HepG2 (cell line): ENCODE results near the gene GRID1. TPM values are rescaled to one million over a fixed set of nuclear protein-coding genes. Genes with fewer than 3 reads are reported as not detected.

ENCODE experiments used
- ATAC-seq: fragments of 200-7000 bp; cut with Tn5 transposase; 3 replicates; pipeline ENCODE4 v1.9.1; 2020; ENCODE audit warnings: mild to moderate bottlenecking, moderate library complexity
- BruUV-seq: library from RNA; stranded (reverse); fragments of 400-500 nt; replicated peaks from 2 replicates; lab custom pipeline; 2021; lab: Mats Ljungman, UMichigan
- CTCF ChIA-PET: fragments of 300-600 bp; formaldehyde crosslinking; extraction: SDS; loops from one replicate; lab custom pipeline; 2021; ENCODE audit warnings: low total read pairs, inconsistent platforms, low intra/inter-chr PET ratio; lab: Yijun Ruan, JAX
- POLR2A ChIA-PET: fragments of 350-600 bp; sonication (Branson Sonifier 250); formaldehyde crosslinking; loops from one replicate; lab custom pipeline; 2020; ENCODE audit warnings: antibody characterized with exemption, inconsistent platforms; lab: Yijun Ruan, JAX
- DNase-seq: peaks from one replicate; pipeline ENCODE4 v3.0.0-alpha.2; 2015; ENCODE audit warnings: low spot score
- FAIRE-seq: peaks from 3 replicates; lab custom pipeline; 2011; peaks lifted over from hg19 to GRCh38; lab: Jason Lieb, UNC
- H2AFZ ChIP-seq: one replicate; pipeline ENCODE4 v1.6.1; 2011; ENCODE audit warnings: low read length, inconsistent platforms
- H3K27ac ChIP-seq: fragments of 300-600 bp; 3 replicates; pipeline ENCODE4 v1.8.0; 2011; ENCODE audit warnings: mixed run types, mild to moderate bottlenecking, mixed read lengths, low read length, inconsistent platforms; ENCODE audit not compliant: insufficient read depth; ENCODE audit errors: extremely low read length
- H3K27me3 ChIP-seq, 2 experiments: fragments of 200-600 bp in 1 of 2; 2 replicates in 1 of 2; 3 replicates in 1 of 2; pipeline versions ENCODE4 v1.6.0 to v1.8.0; 2011; ENCODE audit warnings: low read length in 2 of 2, mild to moderate bottlenecking in 2 of 2, moderate library complexity in 2 of 2, inconsistent platforms in 1 of 2; ENCODE audit not compliant: insufficient read depth in 2 of 2, control insufficient read depth in 1 of 2
- H3K36me3 ChIP-seq, 2 experiments: fragments of 200-600 bp in 1 of 2; replicated peaks in 1 of 2; 2 replicates in 1 of 2; 3 replicates in 1 of 2; pipeline versions ENCODE4 v1.5.1 to v1.8.0; 2011; ENCODE audit warnings: low read length in 2 of 2, inconsistent platforms in 1 of 2; ENCODE audit not compliant: insufficient read depth in 2 of 2, control insufficient read depth in 1 of 2
- H3K4me1 ChIP-seq: 2 replicates; pipeline ENCODE4 v1.5.1; 2012; ENCODE audit warnings: low read length, inconsistent platforms; ENCODE audit not compliant: insufficient read depth
- H3K4me2 ChIP-seq: 2 replicates; pipeline ENCODE4 v1.6.0; 2011; ENCODE audit warnings: low read depth, low read length, inconsistent platforms
- H3K4me3 ChIP-seq, 3 experiments: fragments of 200-600 bp in 1 of 3; sonication (generic), shearing (Covaris generic) in 1 of 3; replicated peaks in 1 of 3; 2 replicates each; pipeline ENCODE4 v1.5.1; 2011 to 2016; ENCODE audit warnings: low read length in 3 of 3, inconsistent platforms in 2 of 3, low read depth in 2 of 3, mild to moderate bottlenecking in 2 of 3, control low read depth in 1 of 3, mixed read lengths in 1 of 3; ENCODE audit not compliant: insufficient read depth in 1 of 3
- H3K79me2 ChIP-seq: one replicate; pipeline ENCODE4 v1.6.1; 2011; ENCODE audit warnings: low read length, inconsistent platforms; ENCODE audit not compliant: insufficient read depth
- H3K9ac ChIP-seq: 2 replicates; pipeline ENCODE4 v1.6.0; 2011; ENCODE audit warnings: mild to moderate bottlenecking, low read depth, low read length, inconsistent platforms; ENCODE audit not compliant: insufficient read depth
- H3K9me3 ChIP-seq: 2 replicates; pipeline ENCODE4 v1.5.1; 2012; ENCODE audit warnings: mild to moderate bottlenecking, low read length
- H4K20me1 ChIP-seq: 2 replicates; pipeline ENCODE4 v1.6.0; 2011; ENCODE audit warnings: inconsistent platforms, mild to moderate bottlenecking, low read length, moderate library complexity; ENCODE audit not compliant: insufficient read depth
- MBNL3 ChIP-seq: fragments of 250-450 bp; sonication (Bioruptor Pico); conservative IDR thresholded peaks from 2 replicates; pipeline ENCODE4 v1.8.0; 2022; ENCODE audit warnings: mild to moderate bottlenecking, inconsistent platforms
- ZNF318 ChIP-seq: sonication (generic); formaldehyde crosslinking; IDR thresholded peaks from 2 replicates; pipeline ENCODE4 v1.4.0; 2020; ENCODE audit warnings: mild to moderate bottlenecking, missing genetic modification reagents
- ZNF350 ChIP-seq: sonication (generic); formaldehyde crosslinking; IDR thresholded peaks from 2 replicates; pipeline ENCODE4 v1.4.0; 2020; ENCODE audit warnings: mild to moderate bottlenecking, low read depth, missing genetic modification reagents, borderline replicate concordance
- WGBS: methylation state at CpG from one replicate; pipeline ENCODE4 v1.1.6; 2017; ENCODE audit warnings: low lambda C conversion rate; 5-methylcytosine and 5-hydroxymethylcytosine counted together
- in situ Hi-C: cut with HindIII; loops from 2 replicates; pipeline ENCODE4 v1.10.0; 2017; ENCODE audit warnings: low pct_unique_long_range_greater_than_20kb; ENCODE audit not compliant: extremely low pct_ligation_motif_present
- intact Hi-C: fragments of 100-400 bp; cut with micrococcal nuclease; formaldehyde crosslinking; loops from one replicate; pipeline ENCODE4 v1.10.0; 2022; ENCODE audit not compliant: unreplicated experiment
- polyA plus RNA-seq, 8 experiments: library from polyadenylated mRNA; depleted of rRNA in 3 of 8; stranded (reverse) in 7 of 8; unstranded in 1 of 8; fragments of >200 nt; fragmentation: Illumina TruSeq in 4 of 8; extraction: Trizol in 4 of 8; gene quantifications; 2 replicates each; pipeline versions ENCODE4 v1.2.1 to v1.2.3, GENCODE V29; 2011 to 2016; ENCODE audit warnings: low read depth in 4 of 8, missing spikeins in 1 of 8, mixed read lengths in 1 of 8; ENCODE audit not compliant: insufficient read depth in 1 of 8
- total RNA-seq, 5 experiments: library from RNA; depleted of rRNA; stranded (reverse); fragments of >200 nt; fragmentation: Illumina TruSeq; extraction: Trizol; gene quantifications; 2 replicates each; pipeline ENCODE4 v1.2.3, GENCODE V29; 2016; ENCODE audit warnings: low read depth in 1 of 5
- TF ChIP-seq, protein P1 (sequence below): sonication (generic); formaldehyde crosslinking; IDR thresholded peaks from one replicate; pipeline ENCODE4 v1.5.1; 2020; ENCODE audit warnings: mild to moderate bottlenecking, missing genetic modification reagents; ENCODE audit errors: not compliant biosample characterization

Gene GRID1
- total and polyA plus RNA-seq, 2 of the 13 experiments (the other 11 are each of a cell fraction or from before 2014, with no cell fraction given): 0.05 TPM; not detected in 1

DNA sequence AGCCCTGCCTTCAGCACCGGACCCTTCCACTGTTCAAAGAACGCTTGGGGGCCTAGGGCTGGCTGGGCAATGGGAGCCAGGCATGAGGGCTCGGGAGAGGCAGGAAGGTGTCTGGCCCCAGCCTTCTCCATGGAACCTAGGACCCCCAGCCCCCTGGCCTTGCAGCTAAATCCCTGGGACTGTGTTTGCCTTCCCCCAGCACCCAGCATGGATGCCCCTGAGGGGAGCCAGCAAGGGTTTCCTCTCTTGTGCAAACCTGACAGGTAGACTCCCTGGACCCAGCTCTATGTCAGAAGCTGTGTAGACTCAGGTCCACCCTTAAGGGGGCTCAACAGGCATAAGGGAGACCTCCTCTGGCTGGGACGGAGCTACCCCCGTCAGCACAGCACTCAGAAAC lies 288.0 kb downstream of the GRID1 start (continued):
- no peak for TF ChIP-seq ZNF318

DNA sequence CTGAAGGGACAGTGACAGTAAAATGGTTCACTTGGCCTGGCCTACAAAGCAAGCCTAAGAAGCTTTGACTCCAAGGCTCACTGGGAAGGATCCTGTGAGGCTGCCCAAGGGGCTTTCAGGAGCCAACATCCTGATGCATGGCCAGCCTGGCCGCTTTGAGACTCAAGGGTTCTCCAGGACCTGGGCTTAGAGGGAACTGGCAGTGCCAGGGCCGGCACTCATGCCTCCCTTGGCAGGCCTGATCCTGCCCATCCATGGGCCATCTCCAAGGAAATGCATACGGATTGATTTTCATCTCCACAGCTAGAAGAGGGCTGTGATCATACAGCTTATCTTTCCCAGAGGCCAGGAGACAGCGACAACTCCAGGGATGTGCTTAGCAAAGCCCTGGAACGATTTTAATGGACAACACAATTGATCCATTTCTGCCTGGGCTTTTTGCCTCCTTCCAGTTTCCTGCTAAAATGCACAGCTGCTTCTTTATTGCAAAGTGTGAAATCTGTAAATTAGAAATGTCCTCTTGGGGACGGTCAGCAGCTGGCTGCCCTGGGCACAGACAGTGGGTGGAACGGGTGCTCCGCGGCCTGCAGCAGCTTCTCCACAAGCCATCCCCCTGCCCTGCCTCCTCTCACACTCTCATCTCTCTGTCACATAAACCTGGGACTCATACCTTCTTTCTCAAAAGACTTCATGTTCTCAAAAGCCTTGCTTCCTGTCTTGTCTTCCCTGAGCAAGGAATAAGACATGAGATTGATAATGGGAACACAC lies 288.5 kb downstream of the GRID1 start:
- Histone ChIP-seq H3K4me3 (no peak overlapping the region), H3K27ac (no peak overlapping the region), H3K27me3 (peaks cover under 1 to 1% of the 10 kb centered on the region in 2 experiments; a peak in 3 of 5 replicates), H3K4me1 (no peaks in the 10 kb centered on the region), H3K36me3 (no peaks in the 10 kb centered on the region), H3K4me2 (no peak overlapping the region), H4K20me1 (no peaks in the 10 kb centered on the region), H3K9me3 (no peaks in the 10 kb centered on the region), H3K9ac (no peak overlapping the region), H3K79me2 (no peaks in the 10 kb centered on the region), H2AFZ (no peak overlapping the region)
- FAIRE-seq (no peak), DNase-seq (no peak), ATAC-seq (no peak)
- ChIA-PET POLR2A (no interaction called here), CTCF (no interaction called here)
- in situ Hi-C loops (no loop called here), intact Hi-C loops (no loop called here)
- no TSS peak for BruUV-seq
- WGBS: 44% methylated on average over 7 of the region's 9 CpGs
- TF ChIP-seq ZNF350 (CRISPR knock-in tag) (no peak), MBNL3 (CRISPR knock-in tag) (no peak)
- TF ChIP-seq, protein P1, sequence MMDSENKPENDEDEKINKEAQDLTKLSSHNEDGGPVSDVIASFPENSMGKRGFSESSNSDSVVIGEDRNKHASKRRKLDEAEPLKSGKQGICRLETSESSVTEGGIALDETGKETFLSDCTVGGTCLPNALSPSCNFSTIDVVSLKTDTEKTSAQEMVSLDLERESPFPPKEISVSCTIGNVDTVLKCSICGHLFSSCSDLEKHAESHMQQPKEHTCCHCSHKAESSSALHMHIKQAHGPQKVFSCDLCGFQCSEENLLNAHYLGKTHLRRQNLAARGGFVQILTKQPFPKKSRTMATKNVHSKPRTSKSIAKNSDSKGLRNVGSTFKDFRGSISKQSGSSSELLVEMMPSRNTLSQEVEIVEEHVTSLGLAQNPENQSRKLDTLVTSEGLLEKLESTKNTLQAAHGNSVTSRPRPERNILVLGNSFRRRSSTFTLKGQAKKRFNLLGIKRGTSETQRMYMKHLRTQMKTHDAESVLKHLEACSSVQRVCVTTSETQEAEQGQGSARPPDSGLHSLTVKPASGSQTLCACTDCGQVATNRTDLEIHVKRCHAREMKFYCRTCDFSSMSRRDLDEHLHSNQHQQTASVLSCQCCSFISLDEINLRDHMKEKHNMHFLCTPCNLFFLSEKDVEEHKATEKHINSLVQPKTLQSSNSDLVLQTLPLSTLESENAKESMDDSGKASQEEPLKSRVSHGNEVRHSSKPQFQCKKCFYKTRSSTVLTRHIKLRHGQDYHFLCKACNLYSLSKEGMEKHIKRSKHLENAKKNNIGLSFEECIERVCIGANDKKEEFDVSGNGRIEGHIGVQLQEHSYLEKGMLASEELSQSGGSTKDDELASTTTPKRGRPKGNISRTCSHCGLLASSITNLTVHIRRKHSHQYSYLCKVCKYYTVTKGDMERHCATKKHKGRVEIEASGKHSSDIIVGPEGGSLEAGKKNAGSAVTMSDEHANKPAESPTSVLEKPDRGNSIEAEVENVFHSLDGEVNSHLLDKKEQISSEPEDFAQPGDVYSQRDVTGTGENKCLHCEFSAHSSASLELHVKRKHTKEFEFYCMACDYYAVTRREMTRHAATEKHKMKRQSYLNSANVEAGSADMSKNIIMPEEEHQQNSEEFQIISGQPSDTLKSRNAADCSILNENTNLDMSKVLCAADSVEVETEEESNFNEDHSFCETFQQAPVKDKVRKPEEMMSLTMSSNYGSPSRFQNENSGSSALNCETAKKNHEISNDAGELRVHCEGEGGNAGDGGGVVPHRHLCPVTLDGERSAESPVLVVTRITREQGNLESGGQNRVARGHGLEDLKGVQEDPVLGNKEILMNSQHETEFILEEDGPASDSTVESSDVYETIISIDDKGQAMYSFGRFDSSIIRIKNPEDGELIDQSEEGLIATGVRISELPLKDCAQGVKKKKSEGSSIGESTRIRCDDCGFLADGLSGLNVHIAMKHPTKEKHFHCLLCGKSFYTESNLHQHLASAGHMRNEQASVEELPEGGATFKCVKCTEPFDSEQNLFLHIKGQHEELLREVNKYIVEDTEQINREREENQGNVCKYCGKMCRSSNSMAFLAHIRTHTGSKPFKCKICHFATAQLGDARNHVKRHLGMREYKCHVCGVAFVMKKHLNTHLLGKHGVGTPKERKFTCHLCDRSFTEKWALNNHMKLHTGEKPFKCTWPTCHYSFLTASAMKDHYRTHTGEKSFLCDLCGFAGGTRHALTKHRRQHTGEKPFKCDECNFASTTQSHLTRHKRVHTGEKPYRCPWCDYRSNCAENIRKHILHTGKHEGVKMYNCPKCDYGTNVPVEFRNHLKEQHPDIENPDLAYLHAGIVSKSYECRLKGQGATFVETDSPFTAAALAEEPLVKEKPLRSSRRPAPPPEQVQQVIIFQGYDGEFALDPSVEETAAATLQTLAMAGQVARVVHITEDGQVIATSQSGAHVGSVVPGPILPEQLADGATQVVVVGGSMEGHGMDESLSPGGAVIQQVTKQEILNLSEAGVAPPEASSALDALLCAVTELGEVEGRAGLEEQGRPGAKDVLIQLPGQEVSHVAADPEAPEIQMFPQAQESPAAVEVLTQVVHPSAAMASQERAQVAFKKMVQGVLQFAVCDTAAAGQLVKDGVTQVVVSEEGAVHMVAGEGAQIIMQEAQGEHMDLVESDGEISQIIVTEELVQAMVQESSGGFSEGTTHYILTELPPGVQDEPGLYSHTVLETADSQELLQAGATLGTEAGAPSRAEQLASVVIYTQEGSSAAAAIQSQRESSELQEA (CRISPR knock-in tag): no peak
